ENCODE measurements around the gene IMP3.

The IMP3 gene

GRCh38 chr15:75659928-75660645 is 20.1 kb upstream of the IMP3 start:
- H3K27ac ChIP-seq (ENCODE audit: insufficient read depth, low read length, poor library complexity, severe bottlenecking): no peak overlapping the region
- DNase-seq: no peak

GRCh38 chr15:75659141-75659771 is 19.2 kb upstream of the IMP3 start:
- Histone ChIP-seq H3K4me1 (ENCODE audit: control insufficient read depth, insufficient read depth, low read length, poor library complexity, severe bottlenecking) (no peaks in the 10 kb centered on the region), H3K36me3 (ENCODE audit: control insufficient read depth, insufficient read depth, low read length) (no peaks in the 10 kb centered on the region)

More at GRCh38 chr15:75659928-75660645, 20.1 kb upstream of the IMP3 start:
- H3K27me3 ChIP-seq (replicated peaks; ENCODE audit: control insufficient read depth, insufficient read depth, low read length, poor library complexity, severe bottlenecking): no peaks in the 10 kb centered on the region
- H3K36me3 ChIP-seq (ENCODE audit: control insufficient read depth, insufficient read depth, low read length): no peaks in the 10 kb centered on the region
- H3K9me3 ChIP-seq (ENCODE audit: control insufficient read depth, low read length): no peaks in the 10 kb centered on the region
- H3K4me1 ChIP-seq (ENCODE audit: control insufficient read depth, insufficient read depth, low read length, poor library complexity, severe bottlenecking): no peaks in the 10 kb centered on the region
- H3K4me3 ChIP-seq (ENCODE audit: insufficient read depth, low read depth, low read length, poor library complexity, severe bottlenecking): no peak overlapping the region

DNA sequence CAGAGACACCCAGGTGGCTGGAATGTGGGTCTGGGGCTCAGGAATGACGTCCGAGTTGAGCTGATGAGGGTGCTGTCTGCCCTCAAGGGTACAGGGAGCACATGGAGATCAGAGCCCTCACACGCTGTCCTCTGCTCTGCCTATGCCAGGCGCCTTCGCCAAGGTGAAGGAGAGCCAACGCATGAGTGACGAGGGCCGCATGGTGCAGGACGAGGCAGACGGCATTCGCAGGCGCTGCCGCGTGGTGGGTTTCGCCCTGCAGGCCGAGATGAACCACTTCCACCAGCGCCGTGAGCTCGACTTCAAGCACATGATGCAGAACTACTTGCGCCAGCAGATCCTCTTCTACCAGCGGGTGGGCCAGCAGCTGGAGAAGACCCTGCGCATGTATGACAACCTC is 16.8 kb upstream of the IMP3 start:
- Histone ChIP-seq H3K4me3 (ENCODE audit: insufficient read depth, low read depth, low read length, poor library complexity, severe bottlenecking) (no peak overlapping the region), H3K4me1 (ENCODE audit: control insufficient read depth, insufficient read depth, low read length, poor library complexity, severe bottlenecking) (no peaks in the 10 kb centered on the region), H3K27ac (ENCODE audit: insufficient read depth, low read length, poor library complexity, severe bottlenecking) (no peak overlapping the region), H3K27me3 (replicated peaks; ENCODE audit: control insufficient read depth, insufficient read depth, low read length, poor library complexity, severe bottlenecking) (no peaks in the 10 kb centered on the region), H3K36me3 (ENCODE audit: control insufficient read depth, insufficient read depth, low read length) (no peaks in the 10 kb centered on the region), H3K9me3 (ENCODE audit: control insufficient read depth, low read length) (no peaks in the 10 kb centered on the region)
- DNase-seq: no peak

More at GRCh38 chr15:75659141-75659771, 19.2 kb upstream of the IMP3 start:
- no peak overlapping the region for H3K27ac ChIP-seq (ENCODE audit: insufficient read depth, low read length, poor library complexity, severe bottlenecking)
- H3K4me3 ChIP-seq (ENCODE audit: insufficient read depth, low read depth, low read length, poor library complexity, severe bottlenecking): no peak overlapping the region
- no peaks in the 10 kb centered on the region for H3K9me3 ChIP-seq (ENCODE audit: control insufficient read depth, low read length)
- DNase-seq: no peak
- no peaks in the 10 kb centered on the region for H3K27me3 ChIP-seq (replicated peaks; ENCODE audit: control insufficient read depth, insufficient read depth, low read length, poor library complexity, severe bottlenecking)

DNA sequence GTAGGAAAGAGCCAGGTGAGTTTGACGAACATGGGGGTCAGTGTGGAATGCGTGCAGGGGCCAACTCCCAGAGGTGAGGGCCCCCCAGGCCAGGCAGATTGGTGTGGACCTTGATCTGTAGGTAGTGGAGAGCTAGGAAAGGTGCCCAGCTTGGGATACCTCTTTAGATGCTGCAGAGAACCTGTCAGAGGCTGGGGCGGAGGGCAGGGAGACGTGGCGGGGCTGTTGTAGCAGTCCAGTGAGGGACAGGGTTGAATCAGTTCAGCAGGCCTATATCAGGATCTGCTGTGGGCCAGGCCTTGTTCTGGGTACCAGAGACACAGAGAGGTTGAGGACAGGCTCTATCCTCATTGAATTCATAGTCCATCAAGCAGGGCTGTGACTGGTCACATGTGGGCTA is 16.3 kb upstream of the IMP3 start:
- no peaks in the 10 kb centered on the region for H3K4me1 ChIP-seq (ENCODE audit: control insufficient read depth, insufficient read depth, low read length, poor library complexity, severe bottlenecking)

GRCh38 chr15:75655931-75656330 is 15.9 kb upstream of the IMP3 start:
- Histone ChIP-seq H3K27me3 (replicated peaks; ENCODE audit: control insufficient read depth, insufficient read depth, low read length, poor library complexity, severe bottlenecking) (no peaks in the 10 kb centered on the region), H3K9me3 (ENCODE audit: control insufficient read depth, low read length) (no peaks in the 10 kb centered on the region), H3K4me3 (ENCODE audit: insufficient read depth, low read depth, low read length, poor library complexity, severe bottlenecking) (no peak overlapping the region), H3K4me1 (ENCODE audit: control insufficient read depth, insufficient read depth, low read length, poor library complexity, severe bottlenecking) (no peaks in the 10 kb centered on the region), H3K36me3 (ENCODE audit: control insufficient read depth, insufficient read depth, low read length) (no peaks in the 10 kb centered on the region), H3K27ac (ENCODE audit: insufficient read depth, low read length, poor library complexity, severe bottlenecking) (no peak overlapping the region)
- DNase-seq: no peak

More for the DNA sequence above, 16.3 kb upstream of the IMP3 start:
- Histone ChIP-seq H3K36me3 (ENCODE audit: control insufficient read depth, insufficient read depth, low read length) (no peaks in the 10 kb centered on the region), H3K9me3 (ENCODE audit: control insufficient read depth, low read length) (no peaks in the 10 kb centered on the region), H3K4me3 (ENCODE audit: insufficient read depth, low read depth, low read length, poor library complexity, severe bottlenecking) (no peak overlapping the region), H3K27ac (ENCODE audit: insufficient read depth, low read length, poor library complexity, severe bottlenecking) (no peak overlapping the region), H3K27me3 (replicated peaks; ENCODE audit: control insufficient read depth, insufficient read depth, low read length, poor library complexity, severe bottlenecking) (no peaks in the 10 kb centered on the region)
- DNase-seq: no peak

DNA sequence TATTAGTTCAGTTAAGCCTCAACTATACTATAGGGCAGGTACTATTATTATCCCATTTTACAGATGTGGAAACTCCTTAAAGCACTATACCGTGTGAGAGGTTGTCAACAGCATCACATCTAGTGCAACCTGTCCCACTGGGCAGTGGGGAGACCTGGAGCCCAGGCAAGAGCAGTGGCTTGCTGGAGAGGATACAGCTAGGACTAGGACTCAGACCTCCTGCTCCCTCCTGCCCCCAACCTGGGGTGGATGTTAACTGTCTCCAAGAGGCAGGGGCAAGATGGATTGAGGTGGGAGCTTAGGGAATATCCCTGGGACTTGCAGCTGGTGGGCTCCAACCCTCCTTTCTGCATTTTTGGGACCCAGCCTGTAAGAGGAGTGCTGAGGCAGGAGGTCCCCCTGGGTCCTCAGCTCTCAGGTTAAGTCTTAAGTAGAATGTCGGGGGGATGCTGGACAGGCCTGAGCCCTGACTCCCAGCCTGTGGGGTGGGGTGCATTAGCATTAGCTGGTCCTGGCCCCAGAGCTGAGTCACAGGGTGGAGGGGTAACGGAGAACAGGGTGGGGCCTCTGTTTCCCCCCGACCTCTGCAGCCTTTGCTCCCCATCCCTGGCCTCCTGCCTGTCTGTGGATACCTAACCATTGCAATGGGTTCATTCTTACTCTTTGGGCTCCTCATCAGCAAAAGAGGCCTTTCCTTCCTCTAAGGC is 14.3 kb upstream of the IMP3 start:
- H3K4me1 ChIP-seq (ENCODE audit: control insufficient read depth, insufficient read depth, low read length, poor library complexity, severe bottlenecking): no peaks in the 10 kb centered on the region
- no peak overlapping the region for H3K4me3 ChIP-seq (ENCODE audit: insufficient read depth, low read depth, low read length, poor library complexity, severe bottlenecking)
- no peak overlapping the region for H3K27ac ChIP-seq (ENCODE audit: insufficient read depth, low read length, poor library complexity, severe bottlenecking)
- DNase-seq: no peak
- no peaks in the 10 kb centered on the region for H3K9me3 ChIP-seq (ENCODE audit: control insufficient read depth, low read length)
- no peaks in the 10 kb centered on the region for H3K27me3 ChIP-seq (replicated peaks; ENCODE audit: control insufficient read depth, insufficient read depth, low read length, poor library complexity, severe bottlenecking)
- no peaks in the 10 kb centered on the region for H3K36me3 ChIP-seq (ENCODE audit: control insufficient read depth, insufficient read depth, low read length)

- DNase-seq: no peak
- Histone ChIP-seq H3K36me3 (ENCODE audit: control insufficient read depth, insufficient read depth, low read length) (no peaks in the 10 kb centered on the region), H3K27me3 (replicated peaks; ENCODE audit: control insufficient read depth, insufficient read depth, low read length, poor library complexity, severe bottlenecking) (no peaks in the 10 kb centered on the region), H3K4me3 (ENCODE audit: insufficient read depth, low read depth, low read length, poor library complexity, severe bottlenecking) (no peak overlapping the region), H3K27ac (ENCODE audit: insufficient read depth, low read length, poor library complexity, severe bottlenecking) (no peak overlapping the region), H3K9me3 (ENCODE audit: control insufficient read depth, low read length) (no peaks in the 10 kb centered on the region), H3K4me1 (ENCODE audit: control insufficient read depth, insufficient read depth, low read length, poor library complexity, severe bottlenecking) (peaks cover 1% of the 10 kb centered on the region)
These were observed 13.4 kb upstream of the IMP3 start for GRCh38 chr15:75653347-75653913.

DNA sequence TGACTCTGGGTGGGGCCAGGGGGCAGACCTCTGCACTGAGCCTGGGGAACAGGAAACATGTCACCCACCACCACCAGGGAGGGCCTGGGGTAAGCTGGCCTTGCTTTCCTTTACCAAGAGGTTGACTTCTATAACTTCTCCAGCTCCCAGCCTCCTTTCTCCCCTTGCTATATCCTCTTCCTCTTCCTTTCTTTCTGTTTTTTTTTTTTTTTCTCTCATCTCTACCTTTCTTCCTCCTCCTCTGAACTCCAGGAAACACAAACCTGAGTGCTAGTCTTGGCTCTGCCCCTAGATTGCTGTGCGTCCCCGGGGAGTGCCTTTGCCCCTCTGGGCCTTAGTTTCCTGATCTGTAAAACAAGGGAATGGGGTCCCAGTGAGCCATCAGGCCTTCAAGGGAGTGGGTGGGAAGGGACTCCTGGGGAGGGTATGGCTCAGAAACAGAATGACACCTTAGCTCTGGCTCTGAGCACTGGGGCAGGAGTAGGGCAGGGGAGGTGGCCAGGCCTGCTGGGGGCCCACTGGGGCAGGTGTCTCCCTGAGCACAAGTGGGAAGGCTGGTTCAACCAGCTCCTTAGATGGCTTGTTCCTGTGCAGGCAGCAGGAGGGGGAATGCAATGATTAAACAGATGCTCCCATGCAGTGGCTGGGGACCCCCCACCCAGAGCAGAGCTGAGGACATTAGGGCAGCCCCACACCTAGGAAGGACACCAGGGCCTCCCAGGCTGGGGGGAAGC is 12.0 kb upstream of the IMP3 start:
- Histone ChIP-seq H3K4me3 (ENCODE audit: insufficient read depth, low read depth, low read length, poor library complexity, severe bottlenecking) (no peak overlapping the region), H3K4me1 (ENCODE audit: control insufficient read depth, insufficient read depth, low read length, poor library complexity, severe bottlenecking) (peaks cover 6% of the 10 kb centered on the region), H3K27me3 (replicated peaks; ENCODE audit: control insufficient read depth, insufficient read depth, low read length, poor library complexity, severe bottlenecking) (no peaks in the 10 kb centered on the region), H3K9me3 (ENCODE audit: control insufficient read depth, low read length) (no peaks in the 10 kb centered on the region), H3K36me3 (ENCODE audit: control insufficient read depth, insufficient read depth, low read length) (no peaks in the 10 kb centered on the region), H3K27ac (ENCODE audit: insufficient read depth, low read length, poor library complexity, severe bottlenecking) (no peak overlapping the region)
- DNase-seq: no peak

DNA sequence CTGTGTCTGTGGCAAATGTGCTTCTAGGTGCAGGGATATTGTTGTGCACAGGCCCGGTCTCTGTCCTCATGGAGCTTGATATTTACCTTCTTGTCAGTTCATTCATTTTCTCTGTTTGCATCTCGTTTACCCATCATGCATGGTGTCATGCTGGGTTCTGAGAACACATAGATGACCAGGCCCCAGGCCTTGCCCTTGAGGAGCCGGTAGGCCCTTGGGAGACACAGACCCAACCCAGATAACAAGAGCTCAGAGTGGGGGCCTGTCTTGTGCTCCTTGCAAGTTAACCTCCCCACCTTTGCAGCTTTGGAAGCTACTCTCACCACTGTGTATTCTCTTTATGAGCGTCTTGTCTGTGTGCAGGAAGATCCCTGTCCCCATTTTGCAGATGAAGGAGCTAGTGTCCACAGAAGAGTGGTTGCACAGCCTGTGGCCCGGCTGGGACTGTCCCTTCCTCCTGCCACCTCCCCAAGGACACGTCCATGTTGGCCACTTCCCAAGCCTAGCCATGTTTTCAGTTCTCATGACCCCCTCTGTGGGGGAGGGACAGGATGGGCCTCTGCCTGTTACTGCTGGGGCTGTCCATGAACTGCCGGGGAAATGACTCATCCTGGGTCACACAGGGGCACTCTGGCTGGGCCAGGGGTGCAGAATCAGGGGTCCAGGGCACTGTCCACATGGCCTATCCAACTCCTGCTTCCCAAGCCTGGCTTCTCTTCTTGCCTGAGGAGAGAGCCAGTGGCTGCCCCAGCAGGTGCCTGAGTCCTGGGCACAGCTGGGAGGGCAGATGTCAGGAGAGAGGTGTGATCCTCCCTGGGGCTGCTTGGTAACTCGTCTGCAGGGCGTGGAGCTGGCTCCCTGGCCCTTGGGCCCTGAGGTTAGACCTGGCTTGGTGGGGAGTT is 11.1 kb upstream of the IMP3 start:
- Histone ChIP-seq H3K27ac (ENCODE audit: insufficient read depth, low read length, poor library complexity, severe bottlenecking) (no peak overlapping the region), H3K4me1 (ENCODE audit: control insufficient read depth, insufficient read depth, low read length, poor library complexity, severe bottlenecking) (peaks cover 9% of the 10 kb centered on the region)

More for the DNA sequence above, 11.1 kb upstream of the IMP3 start:
- Histone ChIP-seq H3K36me3 (ENCODE audit: control insufficient read depth, insufficient read depth, low read length) (no peaks in the 10 kb centered on the region), H3K27me3 (replicated peaks; ENCODE audit: control insufficient read depth, insufficient read depth, low read length, poor library complexity, severe bottlenecking) (no peaks in the 10 kb centered on the region), H3K4me3 (ENCODE audit: insufficient read depth, low read depth, low read length, poor library complexity, severe bottlenecking) (no peak overlapping the region), H3K9me3 (ENCODE audit: control insufficient read depth, low read length) (no peaks in the 10 kb centered on the region)
- no peak for DNase-seq

Measured in effector memory CD4-positive, alpha-beta T cell (primary cell).